Measurements from ENCODE around the gene TCF7L2. TPM values are rescaled to one million over a fixed set of nuclear protein-coding genes. Genes with fewer than 3 reads are reported as not detected.

TCF7L2 gene
- total RNA-seq, 2 experiments from 2014 or later, result 2.0 to 2.1 TPM

DNA sequence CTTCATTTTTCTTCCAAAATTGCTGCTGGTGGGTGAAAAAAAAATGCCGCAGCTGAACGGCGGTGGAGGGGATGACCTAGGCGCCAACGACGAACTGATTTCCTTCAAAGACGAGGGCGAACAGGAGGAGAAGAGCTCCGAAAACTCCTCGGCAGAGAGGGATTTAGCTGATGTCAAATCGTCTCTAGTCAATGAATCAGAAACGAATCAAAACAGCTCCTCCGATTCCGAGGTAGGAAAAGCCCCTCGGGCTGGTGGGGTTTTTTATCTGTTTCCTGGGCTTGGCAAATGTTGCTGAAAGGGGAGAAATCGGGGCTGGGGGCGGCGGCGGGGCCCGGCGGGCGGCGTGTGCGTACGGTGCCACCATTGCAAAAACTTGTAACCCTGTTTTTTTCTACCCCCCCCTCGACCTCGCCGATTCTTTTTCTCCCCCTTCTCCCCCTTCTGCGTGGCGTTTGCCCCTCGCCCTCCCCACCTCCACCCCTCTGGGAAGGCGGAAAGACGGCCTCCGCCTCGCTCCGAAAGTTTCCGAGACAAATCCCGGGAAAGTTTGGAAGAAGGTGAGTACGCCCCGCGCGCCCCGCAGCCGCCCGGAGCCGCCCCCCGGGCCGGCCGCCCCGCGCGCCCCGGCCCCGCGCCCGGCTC lies 789 bp downstream of the TCF7L2 start:
- intact Hi-C loops (cut with micrococcal nuclease), result loop anchor here (1.0 to 5.0 kb wide), 6 partner anchors 30 to 768 kb away; partner anchors contain the start of gene GPAM
- DNase-seq, result peak; percentile 58
- Mint-ChIP-seq H3K27ac (peak overlapping the region; percentile 74), H3K4me3 (peak overlapping the region; percentile 91), H3K36me3 (ENCODE audit: low read depth) (peaks cover 4% of the 10 kb centered on the region), H3K27me3 (ENCODE audit: low read depth) (peaks cover 50% of the 10 kb centered on the region), H3K4me1 (ENCODE audit: low read depth) (peaks cover 27% of the 10 kb centered on the region), H3K9me3 (no peaks in the 10 kb centered on the region)
- CTCF ChIA-PET, result interaction anchor here (0.6 kb wide), 1 partner anchor 13 kb away, joined by 3 read pairs; no protein-coding TSS in a partner anchor

DNA sequence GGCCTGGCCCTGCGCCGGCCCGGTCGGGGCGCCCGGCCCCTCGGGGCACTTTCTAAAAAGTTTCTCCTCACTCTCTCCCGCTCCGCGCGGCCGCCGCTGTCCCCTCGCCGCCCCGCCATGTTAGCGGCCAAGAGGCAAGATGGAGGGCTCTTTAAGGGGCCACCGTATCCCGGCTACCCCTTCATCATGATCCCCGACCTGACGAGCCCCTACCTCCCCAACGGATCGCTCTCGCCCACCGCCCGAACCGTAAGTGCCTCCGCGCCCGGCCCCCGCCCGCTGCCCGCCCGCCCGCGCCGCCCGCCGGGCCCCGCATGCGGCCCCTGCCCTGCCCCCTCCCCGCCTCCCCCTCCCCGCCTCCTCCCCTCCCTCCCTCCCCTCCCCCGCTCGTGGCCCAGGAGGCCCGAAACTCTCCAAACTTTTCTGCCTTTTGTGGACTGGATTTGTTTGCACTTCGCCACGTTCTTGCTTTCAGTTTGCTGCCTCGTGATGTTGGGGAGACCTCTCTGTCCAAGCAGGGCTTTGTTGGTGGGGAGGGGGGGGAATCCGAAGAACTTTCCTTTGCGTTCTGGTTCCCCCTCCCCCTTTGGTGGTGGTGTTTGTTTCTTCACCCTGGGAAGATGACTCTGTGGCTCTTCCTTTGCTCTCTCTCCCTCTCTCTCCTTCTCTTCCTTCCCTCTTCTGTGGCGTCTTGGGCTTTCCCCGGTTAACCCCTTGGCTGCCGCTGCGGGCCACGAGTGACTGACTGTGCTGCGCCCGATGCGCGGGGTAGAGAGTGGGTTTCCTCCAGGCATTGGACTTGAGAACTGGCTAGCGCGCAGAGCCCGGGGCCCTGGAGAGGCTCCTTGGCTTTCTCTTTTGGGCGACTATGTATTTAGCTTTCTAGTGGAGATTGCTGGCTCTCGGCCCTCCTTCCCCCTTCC lies 1.6 kb downstream of the TCF7L2 start:
- Mint-ChIP-seq H3K27me3 (ENCODE audit: low read depth) (peaks cover 55% of the 10 kb centered on the region), H3K9me3 (no peaks in the 10 kb centered on the region), H3K4me3 (peak overlapping the region; percentile 93), H3K27ac (peak overlapping the region; percentile 84), H3K4me1 (ENCODE audit: low read depth) (peaks cover 30% of the 10 kb centered on the region), H3K36me3 (ENCODE audit: low read depth) (peaks cover 4% of the 10 kb centered on the region)
- CTCF ChIA-PET, result no interaction called here
- DNase-seq, result peak; percentile 69
- intact Hi-C loops (cut with micrococcal nuclease), result loop anchor here (2.0 to 5.0 kb wide), 3 partner anchors 143 to 574 kb away; no protein-coding TSS in a partner anchor

DNA sequence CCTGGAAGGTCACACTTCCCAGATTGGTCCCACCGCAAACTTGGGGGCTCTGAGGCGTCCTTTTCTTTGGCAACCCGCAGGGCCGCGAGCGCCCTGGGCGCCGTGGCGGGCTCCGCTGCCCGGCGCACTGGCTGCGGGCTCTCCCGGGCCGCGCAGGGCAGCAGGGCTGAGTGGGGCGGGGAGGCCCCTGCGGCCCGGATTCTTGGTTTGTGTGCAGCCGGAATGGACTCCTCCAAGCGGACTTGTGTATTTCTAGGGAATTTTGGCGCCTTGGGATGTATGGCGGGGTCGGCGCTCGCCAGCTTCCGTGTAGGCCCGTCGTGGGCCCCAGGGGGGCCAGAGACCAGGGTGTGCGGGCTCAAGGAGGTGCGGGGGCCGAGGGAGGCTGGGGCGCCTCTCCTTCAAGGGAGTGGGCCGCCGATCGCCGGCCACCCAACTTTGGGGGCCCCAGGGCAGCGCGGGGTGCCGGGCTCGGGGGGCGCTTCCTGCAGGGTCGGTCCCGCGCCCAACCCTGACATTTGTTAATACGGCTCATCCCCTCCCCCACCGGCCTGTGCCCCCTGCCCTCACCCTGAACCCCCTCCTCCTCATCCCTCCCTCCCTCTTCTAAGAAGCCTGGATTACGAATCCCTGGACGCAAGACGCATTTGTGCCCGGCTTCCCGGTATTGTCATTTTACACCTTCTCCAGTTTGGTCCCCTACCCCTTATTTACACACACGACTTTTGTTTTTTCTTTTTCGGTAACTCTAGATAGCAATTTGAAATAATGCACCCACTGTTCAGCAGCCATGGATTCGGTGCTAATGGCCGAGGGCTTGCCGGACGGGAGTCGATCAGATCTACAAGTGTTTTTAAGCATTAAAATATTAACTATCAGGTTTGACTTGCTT lies 2.5 kb downstream of the TCF7L2 start:
- intact Hi-C loops (cut with micrococcal nuclease), result loop anchor here (2.0 to 5.0 kb wide), 3 partner anchors 142 to 575 kb away; no protein-coding TSS in a partner anchor
- CTCF ChIA-PET, result no interaction called here
- Mint-ChIP-seq H3K4me3 (peak overlapping the region; percentile 93), H3K27ac (peak overlapping the region; percentile 84), H3K36me3 (ENCODE audit: low read depth) (peaks cover 4% of the 10 kb centered on the region), H3K9me3 (no peaks in the 10 kb centered on the region), H3K4me1 (ENCODE audit: low read depth) (peaks cover 30% of the 10 kb centered on the region), H3K27me3 (ENCODE audit: low read depth) (peaks cover 55% of the 10 kb centered on the region)
- peak; percentile 9 for DNase-seq

DNA sequence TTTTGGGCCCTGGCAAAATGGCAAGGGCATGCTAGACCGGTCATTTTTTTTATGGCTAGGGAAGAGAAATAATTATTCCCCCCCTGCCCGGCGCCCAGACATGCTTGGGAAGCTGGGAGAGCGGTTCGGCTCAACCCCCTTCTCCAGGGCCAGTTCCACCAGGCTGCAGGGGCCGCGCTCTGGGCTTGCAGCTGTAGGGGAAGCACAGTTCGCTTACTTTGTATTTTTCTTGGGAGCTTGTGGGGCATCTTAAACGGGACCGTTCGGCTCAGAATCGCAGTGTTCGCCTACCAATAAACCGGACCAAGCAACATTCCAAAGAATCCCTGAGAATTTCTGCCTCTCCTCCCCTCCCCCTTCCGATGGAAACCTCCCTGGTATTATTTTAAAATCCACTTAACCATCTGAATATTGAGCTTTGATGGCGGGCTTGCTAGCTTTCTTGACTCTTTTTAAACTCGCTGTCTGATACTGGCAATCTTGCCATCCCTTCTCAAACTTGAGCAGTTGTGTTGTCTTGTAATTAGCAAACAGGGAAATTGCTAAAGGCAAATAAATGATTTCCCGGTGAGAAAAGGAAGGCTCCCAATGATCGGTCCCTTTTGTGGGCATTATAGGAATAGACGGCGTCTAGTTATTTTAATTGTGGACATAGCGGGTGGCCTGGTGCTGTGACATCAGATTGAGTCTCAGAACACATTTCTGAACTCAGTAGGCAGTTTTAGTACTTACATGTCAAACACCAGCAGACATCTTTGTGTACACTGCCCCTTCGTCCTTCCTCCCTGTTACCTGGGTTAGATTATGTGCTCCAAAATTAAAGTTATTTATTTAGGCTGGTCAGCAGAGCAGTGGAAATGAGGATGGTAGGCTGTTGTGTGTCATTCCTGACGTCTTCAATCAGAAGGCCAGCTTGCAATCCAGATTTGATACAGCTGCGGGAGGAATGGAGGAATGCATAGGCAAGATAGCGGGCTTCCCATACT lies 3.4 kb downstream of the TCF7L2 start:
- Mint-ChIP-seq H3K27me3 (ENCODE audit: low read depth) (peaks cover 60% of the 10 kb centered on the region), H3K4me1 (ENCODE audit: low read depth) (peaks cover 30% of the 10 kb centered on the region), H3K4me3 (no peak overlapping the region), H3K9me3 (no peaks in the 10 kb centered on the region), H3K27ac (no peak overlapping the region), H3K36me3 (ENCODE audit: low read depth) (peaks cover 4% of the 10 kb centered on the region)
- intact Hi-C loops (cut with micrococcal nuclease), result loop anchor here (2.0 to 5.0 kb wide), 3 partner anchors 141 to 576 kb away; no protein-coding TSS in a partner anchor
- CTCF ChIA-PET, result no interaction called here
- no peak for DNase-seq

DNA sequence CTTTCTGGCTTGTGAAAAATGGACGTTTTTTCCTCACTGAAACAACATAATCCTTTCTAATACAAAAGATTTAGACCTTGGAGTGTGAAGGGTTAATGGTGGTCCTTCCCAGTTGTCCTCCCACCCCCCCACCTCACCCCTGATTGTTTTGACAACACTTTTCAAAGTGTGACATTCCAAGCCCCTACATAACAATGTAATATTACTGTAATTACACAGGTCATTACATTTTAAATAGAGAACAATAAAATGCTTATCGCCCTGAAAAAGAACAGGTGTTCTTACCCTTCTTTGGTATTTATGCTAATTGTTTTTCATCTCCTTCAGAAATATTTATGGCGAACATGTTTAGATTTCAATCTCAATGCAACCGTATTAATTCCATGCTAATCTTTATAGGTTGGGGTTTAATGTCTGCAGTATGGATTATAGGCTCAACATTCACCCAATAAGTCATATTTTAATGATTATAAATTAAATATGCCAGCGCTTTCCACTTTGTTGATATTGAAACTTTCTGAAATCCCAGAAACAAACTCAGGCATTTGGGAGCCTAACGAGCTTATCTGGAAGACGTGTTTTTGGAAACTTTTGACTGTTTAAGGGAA lies 5.0 kb downstream of the TCF7L2 start:
- intact Hi-C loops (cut with micrococcal nuclease), result loop anchor here (5.0 kb wide), 2 partner anchors 493 to 578 kb away; no protein-coding TSS in a partner anchor
- CTCF ChIA-PET, result no interaction called here
- Mint-ChIP-seq H3K9me3 (no peaks in the 10 kb centered on the region), H3K4me3 (no peak overlapping the region), H3K27ac (no peak overlapping the region), H3K36me3 (ENCODE audit: low read depth) (peaks cover 4% of the 10 kb centered on the region), H3K27me3 (ENCODE audit: low read depth) (peaks cover 57% of the 10 kb centered on the region), H3K4me1 (ENCODE audit: low read depth) (peaks cover 27% of the 10 kb centered on the region)
- DNase-seq, result no peak

DNA sequence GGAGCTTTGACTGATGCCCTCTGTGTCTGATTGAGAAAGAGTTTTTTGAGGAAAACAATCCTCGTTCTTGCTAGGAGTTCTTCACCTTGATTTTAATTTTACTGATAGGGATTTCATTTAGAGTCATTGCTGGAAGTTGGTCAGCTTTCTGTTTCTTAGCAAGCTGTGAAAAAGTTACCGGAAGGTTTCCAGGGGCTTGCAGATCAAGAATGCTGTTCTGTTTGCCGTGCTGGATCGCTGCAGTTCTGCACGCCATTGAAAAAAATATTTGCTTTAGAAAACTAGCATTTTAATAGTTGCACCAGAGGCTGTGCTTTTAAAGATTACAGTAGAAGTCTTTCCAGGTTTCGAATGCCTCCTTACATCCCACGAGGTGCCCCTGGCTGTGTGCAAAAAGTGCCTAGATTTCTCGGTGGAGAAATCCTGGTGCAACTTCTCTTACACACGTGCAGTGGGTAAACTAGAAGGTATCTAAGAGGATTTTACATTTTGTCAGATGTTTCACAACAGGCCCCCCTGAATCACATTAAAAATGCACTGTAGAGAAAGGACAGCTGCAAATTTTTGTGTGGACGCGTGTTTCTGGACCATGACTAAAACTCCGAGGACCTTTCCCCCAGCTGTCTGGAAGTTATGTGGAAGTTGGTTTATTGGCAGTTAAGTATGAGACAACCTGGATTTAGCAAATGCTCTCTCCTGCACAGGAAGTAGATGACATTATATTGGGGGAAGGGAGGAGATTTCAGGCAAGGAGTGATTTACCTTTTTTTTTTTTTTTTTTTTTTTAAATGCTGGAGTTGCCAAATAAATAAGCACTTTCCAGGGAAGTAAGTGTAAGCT lies 5.8 kb downstream of the TCF7L2 start:
- peaks cover 4% of the 10 kb centered on the region for H3K36me3 Mint-ChIP-seq (ENCODE audit: low read depth)
- H3K9me3 Mint-ChIP-seq, result no peaks in the 10 kb centered on the region
- no peak overlapping the region for H3K27ac Mint-ChIP-seq
- H3K4me3 Mint-ChIP-seq, result no peak overlapping the region
- peaks cover 25% of the 10 kb centered on the region for H3K4me1 Mint-ChIP-seq (ENCODE audit: low read depth)
- DNase-seq, result no peak
- CTCF ChIA-PET, result no interaction called here
- intact Hi-C loops (cut with micrococcal nuclease), result no loop called here
- peaks cover 56% of the 10 kb centered on the region for H3K27me3 Mint-ChIP-seq (ENCODE audit: low read depth)

DNA sequence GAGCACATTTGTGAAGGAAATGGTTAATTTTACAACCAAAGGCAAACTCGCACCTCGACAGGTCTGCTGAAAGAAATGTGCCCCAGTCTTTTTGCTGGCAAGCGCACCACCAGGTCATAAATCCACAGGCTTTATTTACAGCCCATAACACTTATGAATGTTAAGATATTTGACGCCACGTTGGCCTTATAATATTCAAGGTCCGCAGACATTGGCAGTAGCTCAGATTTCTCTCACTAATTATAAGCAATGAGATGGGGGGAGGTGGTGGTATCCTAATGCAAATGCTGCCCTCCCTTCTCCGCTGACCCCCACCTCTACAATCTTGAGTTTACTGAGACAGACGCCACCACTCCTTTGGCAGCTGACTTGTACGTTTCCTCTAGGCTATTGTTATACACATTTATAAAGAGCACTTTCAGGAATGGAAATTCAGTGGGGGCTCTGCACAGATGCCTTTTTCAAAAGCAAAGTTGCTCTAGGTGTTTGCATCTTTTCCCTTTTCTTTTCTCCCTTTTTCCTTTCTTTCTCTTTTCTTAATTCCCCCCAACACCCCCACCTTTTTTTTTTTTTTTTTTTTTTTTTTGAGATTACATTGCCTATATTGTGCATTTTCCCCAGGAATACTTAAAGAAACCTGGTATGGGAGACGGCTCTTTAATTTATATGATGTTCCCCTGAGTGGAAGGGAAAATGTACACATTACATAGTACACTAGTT lies 6.7 kb downstream of the TCF7L2 start:
- Mint-ChIP-seq H3K36me3 (ENCODE audit: low read depth) (peaks cover 1% of the 10 kb centered on the region), H3K4me1 (ENCODE audit: low read depth) (peaks cover 25% of the 10 kb centered on the region), H3K9me3 (no peaks in the 10 kb centered on the region), H3K27me3 (ENCODE audit: low read depth) (peaks cover 61% of the 10 kb centered on the region), H3K4me3 (no peak overlapping the region), H3K27ac (no peak overlapping the region)
- DNase-seq, result no peak
- CTCF ChIA-PET, result no interaction called here
- intact Hi-C loops (cut with micrococcal nuclease), result no loop called here

DNA sequence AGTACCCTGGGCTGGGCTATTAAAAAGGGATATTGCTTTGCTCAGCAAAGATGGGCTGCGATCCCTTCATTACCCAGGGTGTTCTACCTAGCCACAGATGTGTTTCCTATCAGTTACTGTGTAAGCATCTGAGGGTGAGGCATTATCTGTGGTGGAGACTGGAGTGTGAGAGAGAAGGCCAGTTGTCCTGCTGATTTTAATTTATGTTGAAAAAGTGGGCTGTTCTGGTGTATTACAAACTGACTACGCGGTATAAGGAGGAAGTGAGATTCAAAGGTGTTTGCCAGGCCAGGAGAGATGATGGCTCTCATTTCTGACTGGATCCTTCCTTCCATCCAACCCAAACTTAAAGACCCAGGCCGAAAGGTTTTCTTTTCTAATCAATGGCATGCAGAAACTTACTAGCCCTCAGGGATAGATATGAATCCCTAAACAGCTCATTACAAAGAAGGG lies 7.6 kb downstream of the TCF7L2 start:
- Mint-ChIP-seq H3K4me1 (ENCODE audit: low read depth) (peaks cover 22% of the 10 kb centered on the region), H3K27me3 (ENCODE audit: low read depth) (peaks cover 58% of the 10 kb centered on the region), H3K9me3 (no peaks in the 10 kb centered on the region), H3K27ac (no peak overlapping the region), H3K36me3 (ENCODE audit: low read depth) (no peaks in the 10 kb centered on the region), H3K4me3 (no peak overlapping the region)
- no peak for DNase-seq
- intact Hi-C loops (cut with micrococcal nuclease), result no loop called here
- CTCF ChIA-PET, result no interaction called here

DNA sequence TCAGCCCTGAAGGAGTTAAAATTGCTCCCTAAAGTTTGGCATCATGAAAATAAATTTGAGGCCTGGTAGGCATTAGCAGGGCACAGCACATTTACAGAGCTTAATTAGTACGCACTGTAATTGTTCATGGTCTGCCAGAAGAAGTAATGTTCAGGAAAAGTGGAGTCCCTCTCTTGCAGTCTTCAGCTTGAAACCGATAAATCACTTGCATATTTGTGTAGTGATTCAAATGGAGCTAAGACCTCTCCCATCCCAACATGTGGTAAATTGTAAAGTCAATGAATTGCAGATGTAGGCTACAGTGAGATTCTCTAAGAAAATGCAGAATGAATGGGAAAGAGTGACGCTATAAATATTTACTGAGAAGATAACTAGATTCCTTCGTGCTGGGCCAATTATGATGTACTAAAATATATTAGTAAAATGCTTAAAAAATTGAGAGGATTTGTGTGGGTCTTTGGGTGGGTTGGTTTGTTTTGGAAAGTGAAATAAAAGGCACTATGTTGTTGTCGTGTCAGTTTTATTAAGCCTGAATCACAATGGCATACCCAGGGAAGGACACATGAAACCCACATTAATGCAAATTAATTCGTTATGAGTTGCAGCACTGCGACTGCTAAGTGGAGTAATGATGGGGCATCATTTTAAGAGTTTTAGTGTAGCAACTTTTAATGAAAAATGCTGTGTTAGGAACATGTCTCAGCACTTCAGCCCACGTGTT lies 8.4 kb downstream of the TCF7L2 start:
- CTCF ChIA-PET, result no interaction called here

More for the DNA sequence above, 8.4 kb downstream of the TCF7L2 start:
- Mint-ChIP-seq H3K4me1 (ENCODE audit: low read depth) (peaks cover 21% of the 10 kb centered on the region), H3K4me3 (no peak overlapping the region), H3K36me3 (ENCODE audit: low read depth) (no peaks in the 10 kb centered on the region), H3K27ac (no peak overlapping the region), H3K9me3 (no peaks in the 10 kb centered on the region), H3K27me3 (ENCODE audit: low read depth) (peaks cover 56% of the 10 kb centered on the region)
- intact Hi-C loops (cut with micrococcal nuclease), result no loop called here
- no peak for DNase-seq

Data from activated naive CD4-positive, alpha-beta T cell treated with anti-CD3 and anti-CD28 coated beads for 36 hours (primary cell).